Measurements from ENCODE around the gene DYNC1LI2.

GRCh38 chr16:66699898-66700297, 51.5 kb downstream of the DYNC1LI2 start:
- TF ChIP-seq CTCF (conservative IDR thresholded peaks at IDR 0.05; ENCODE audit: low read length): no peak
- TF ChIP-seq EZH2phosphoT487 (IDR thresholded peaks at IDR 0.05; ENCODE audit: borderline replicate concordance): no peak

Measured in Loucy (cell line).